ENCODE results near the gene ZNF853.

ZNF853 gene

GRCh38 chr7:6623589-6624245 is 8.3 kb downstream of the ZNF853 start:
- TF ChIP-seq SIN3A (IDR thresholded peaks at IDR 0.05; ENCODE audit: borderline replicate concordance, insufficient read depth, low read length) (no peak), REST (IDR thresholded peaks at IDR 0.05; ENCODE audit: insufficient read depth in 1 of 2, low read depth in 2 of 2, low read length in 2 of 2) (peak in 1 of 2 experiments; percentile 50; a peak in 1 of 4 replicates)

GRCh38 chr7:6624246-6624611 is 8.8 kb downstream of the ZNF853 start:
- TF ChIP-seq SIN3A (IDR thresholded peaks at IDR 0.05; ENCODE audit: borderline replicate concordance, insufficient read depth, low read length), result no peak
- no peak for TF ChIP-seq TAF1 (IDR thresholded peaks at IDR 0.05; ENCODE audit: borderline replicate concordance, insufficient read depth, low read length)
- no peak for TF ChIP-seq REST (IDR thresholded peaks at IDR 0.05; ENCODE audit: insufficient read depth in 1 of 2, low read depth in 2 of 2, low read length in 2 of 2)
- TF ChIP-seq POLR2AphosphoS5 (IDR thresholded peaks at IDR 0.05; ENCODE audit: low read depth, low read length), result no peak

GRCh38 chr7:6628045-6628444 is 12.6 kb downstream of the ZNF853 start:
- TF ChIP-seq POLR2AphosphoS5 (IDR thresholded peaks at IDR 0.05; ENCODE audit: low read depth, low read length) (no peak), REST (IDR thresholded peaks at IDR 0.05; ENCODE audit: insufficient read depth in 1 of 2, low read depth in 2 of 2, low read length in 2 of 2) (no peak), FOXP2 (optimal IDR thresholded peaks at IDR 0.05; ENCODE audit: borderline replicate concordance, extremely low read depth, extremely low read length, insufficient read depth) (no peak), SIN3A (IDR thresholded peaks at IDR 0.05; ENCODE audit: borderline replicate concordance, insufficient read depth, low read length) (no peak), TAF1 (IDR thresholded peaks at IDR 0.05; ENCODE audit: borderline replicate concordance, insufficient read depth, low read length) (no peak)

- TF ChIP-seq POLR2AphosphoS5 (IDR thresholded peaks at IDR 0.05; ENCODE audit: low read depth, low read length) (no peak), TAF1 (IDR thresholded peaks at IDR 0.05; ENCODE audit: borderline replicate concordance, insufficient read depth, low read length) (no peak), REST (IDR thresholded peaks at IDR 0.05; ENCODE audit: insufficient read depth in 1 of 2, low read depth in 2 of 2, low read length in 2 of 2) (no peak), FOXP2 (optimal IDR thresholded peaks at IDR 0.05; ENCODE audit: borderline replicate concordance, extremely low read depth, extremely low read length, insufficient read depth) (no peak), SIN3A (IDR thresholded peaks at IDR 0.05; ENCODE audit: borderline replicate concordance, insufficient read depth, low read length) (no peak)
Observed at GRCh38 chr7:6630007-6630849, 14.8 kb downstream of the ZNF853 start.

Measured in PFSK-1 (cell line).